Esophagus squamous epithelium (tissue), 4 donors: Measurements from ENCODE around the gene KRTAP5-6.

ENCODE experiments used
- POLR2A ChIP-seq, 4 donors: fragments of 450-650 bp; IDR thresholded peaks; one replicate each; pipeline ENCODE4 v1.6.1; 2017; ENCODE audit warnings: antibody characterized with exemption in 4 of 4, mild to moderate bottlenecking in 4 of 4, moderate library complexity in 3 of 4
- TF ChIP-seq, protein P1 (sequence below), 6 experiments: fragments of 450-650 bp in 4 of 6; fragments of 200-600 bp in 2 of 6; sonication (generic) in 2 of 6; IDR thresholded peaks; one replicate each; pipeline ENCODE4 v1.5.1; 2016 to 2019; ENCODE audit warnings: antibody characterized with exemption in 6 of 6, mild to moderate bottlenecking in 4 of 6, moderate library complexity in 4 of 6

DNA sequence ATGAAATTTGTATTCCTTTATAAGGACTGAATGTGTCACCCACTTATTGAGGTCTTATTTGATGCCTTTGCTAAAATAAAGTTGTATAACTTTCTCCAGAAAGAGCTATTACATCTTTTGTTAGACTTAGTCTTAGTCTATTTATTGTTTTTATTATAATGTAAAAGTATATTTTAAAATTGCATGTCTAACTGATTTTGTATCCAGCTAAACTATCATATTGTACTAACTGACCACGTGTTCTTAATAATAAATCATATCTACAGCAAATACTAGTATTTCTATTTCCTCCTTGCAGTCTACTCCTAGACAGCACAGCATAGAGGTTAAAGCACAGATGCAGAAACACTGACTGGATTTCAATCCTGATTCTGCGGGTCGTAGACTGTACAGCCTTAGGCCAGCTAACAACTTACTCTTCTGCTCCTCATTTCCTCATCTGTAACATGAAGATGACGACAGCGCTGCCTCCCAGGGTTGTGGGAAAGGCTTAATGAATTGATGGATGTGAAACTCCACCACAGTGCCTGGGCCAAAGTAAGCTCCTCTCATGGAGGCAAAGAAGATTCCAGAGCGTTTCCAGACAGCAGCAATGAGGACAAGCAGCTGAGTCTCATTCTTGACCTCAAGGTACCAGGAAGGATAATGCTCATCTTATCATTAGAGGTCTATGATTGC lies 40.2 kb downstream of the KRTAP5-6 start:
- TF ChIP-seq, protein P1, sequence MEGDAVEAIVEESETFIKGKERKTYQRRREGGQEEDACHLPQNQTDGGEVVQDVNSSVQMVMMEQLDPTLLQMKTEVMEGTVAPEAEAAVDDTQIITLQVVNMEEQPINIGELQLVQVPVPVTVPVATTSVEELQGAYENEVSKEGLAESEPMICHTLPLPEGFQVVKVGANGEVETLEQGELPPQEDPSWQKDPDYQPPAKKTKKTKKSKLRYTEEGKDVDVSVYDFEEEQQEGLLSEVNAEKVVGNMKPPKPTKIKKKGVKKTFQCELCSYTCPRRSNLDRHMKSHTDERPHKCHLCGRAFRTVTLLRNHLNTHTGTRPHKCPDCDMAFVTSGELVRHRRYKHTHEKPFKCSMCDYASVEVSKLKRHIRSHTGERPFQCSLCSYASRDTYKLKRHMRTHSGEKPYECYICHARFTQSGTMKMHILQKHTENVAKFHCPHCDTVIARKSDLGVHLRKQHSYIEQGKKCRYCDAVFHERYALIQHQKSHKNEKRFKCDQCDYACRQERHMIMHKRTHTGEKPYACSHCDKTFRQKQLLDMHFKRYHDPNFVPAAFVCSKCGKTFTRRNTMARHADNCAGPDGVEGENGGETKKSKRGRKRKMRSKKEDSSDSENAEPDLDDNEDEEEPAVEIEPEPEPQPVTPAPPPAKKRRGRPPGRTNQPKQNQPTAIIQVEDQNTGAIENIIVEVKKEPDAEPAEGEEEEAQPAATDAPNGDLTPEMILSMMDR (IDR thresholded peaks at IDR 0.05): no peak
- no peak for TF ChIP-seq POLR2A (IDR thresholded peaks at IDR 0.05)
